HepG2 (cell line): ENCODE data around the gene AP1S3. TPM values are rescaled to one million over a fixed set of nuclear protein-coding genes. Genes with fewer than 3 reads are reported as not detected.

Experiments
- ATAC-seq: fragments of 200-7000 bp; cut with Tn5 transposase; 3 replicates; pipeline ENCODE4 v1.9.1; 2020; ENCODE audit warnings: mild to moderate bottlenecking, moderate library complexity
- BruUV-seq: library from RNA; stranded (reverse); fragments of 400-500 nt; replicated peaks from 2 replicates; lab custom pipeline; 2021; lab: Mats Ljungman, UMichigan
- CTCF ChIA-PET: fragments of 300-600 bp; formaldehyde crosslinking; extraction: SDS; loops from one replicate; lab custom pipeline; 2021; ENCODE audit warnings: low total read pairs, inconsistent platforms, low intra/inter-chr PET ratio; lab: Yijun Ruan, JAX
- POLR2A ChIA-PET: fragments of 350-600 bp; sonication (Branson Sonifier 250); formaldehyde crosslinking; loops from one replicate; lab custom pipeline; 2020; ENCODE audit warnings: antibody characterized with exemption, inconsistent platforms; lab: Yijun Ruan, JAX
- DNase-seq: peaks from one replicate; pipeline ENCODE4 v3.0.0-alpha.2; 2015; ENCODE audit warnings: low spot score
- FAIRE-seq: peaks from 3 replicates; lab custom pipeline; 2011; peaks lifted over from hg19 to GRCh38; lab: Jason Lieb, UNC
- H2AFZ ChIP-seq: one replicate; pipeline ENCODE4 v1.6.1; 2011; ENCODE audit warnings: low read length, inconsistent platforms
- H3K27ac ChIP-seq: fragments of 300-600 bp; 3 replicates; pipeline ENCODE4 v1.8.0; 2011; ENCODE audit warnings: mixed run types, mild to moderate bottlenecking, mixed read lengths, low read length, inconsistent platforms; ENCODE audit not compliant: insufficient read depth; ENCODE audit errors: extremely low read length
- H3K27me3 ChIP-seq, 2 experiments: fragments of 200-600 bp in 1 of 2; 2 replicates in 1 of 2; 3 replicates in 1 of 2; pipeline versions ENCODE4 v1.6.0 to v1.8.0; 2011; ENCODE audit warnings: low read length in 2 of 2, mild to moderate bottlenecking in 2 of 2, moderate library complexity in 2 of 2, inconsistent platforms in 1 of 2; ENCODE audit not compliant: insufficient read depth in 2 of 2, control insufficient read depth in 1 of 2
- H3K36me3 ChIP-seq, 2 experiments: fragments of 200-600 bp in 1 of 2; replicated peaks in 1 of 2; 2 replicates in 1 of 2; 3 replicates in 1 of 2; pipeline versions ENCODE4 v1.5.1 to v1.8.0; 2011; ENCODE audit warnings: low read length in 2 of 2, inconsistent platforms in 1 of 2; ENCODE audit not compliant: insufficient read depth in 2 of 2, control insufficient read depth in 1 of 2
- H3K4me1 ChIP-seq: 2 replicates; pipeline ENCODE4 v1.5.1; 2012; ENCODE audit warnings: low read length, inconsistent platforms; ENCODE audit not compliant: insufficient read depth
- H3K4me2 ChIP-seq: 2 replicates; pipeline ENCODE4 v1.6.0; 2011; ENCODE audit warnings: low read depth, low read length, inconsistent platforms
- H3K4me3 ChIP-seq, 3 experiments: fragments of 200-600 bp in 1 of 3; sonication (generic), shearing (Covaris generic) in 1 of 3; replicated peaks in 1 of 3; 2 replicates each; pipeline ENCODE4 v1.5.1; 2011 to 2016; ENCODE audit warnings: low read length in 3 of 3, inconsistent platforms in 2 of 3, low read depth in 2 of 3, mild to moderate bottlenecking in 2 of 3, control low read depth in 1 of 3, mixed read lengths in 1 of 3; ENCODE audit not compliant: insufficient read depth in 1 of 3
- H3K79me2 ChIP-seq: one replicate; pipeline ENCODE4 v1.6.1; 2011; ENCODE audit warnings: low read length, inconsistent platforms; ENCODE audit not compliant: insufficient read depth
- H3K9ac ChIP-seq: 2 replicates; pipeline ENCODE4 v1.6.0; 2011; ENCODE audit warnings: mild to moderate bottlenecking, low read depth, low read length, inconsistent platforms; ENCODE audit not compliant: insufficient read depth
- H3K9me3 ChIP-seq: 2 replicates; pipeline ENCODE4 v1.5.1; 2012; ENCODE audit warnings: mild to moderate bottlenecking, low read length
- H4K20me1 ChIP-seq: 2 replicates; pipeline ENCODE4 v1.6.0; 2011; ENCODE audit warnings: inconsistent platforms, mild to moderate bottlenecking, low read length, moderate library complexity; ENCODE audit not compliant: insufficient read depth
- CBX1 ChIP-seq: IDR thresholded peaks from one replicate; pipeline ENCODE4 v1.6.1; 2016; ENCODE audit warnings: antibody characterized with exemption, low read depth
- CHD4 ChIP-seq: fragments of 200-600 bp; sonication (generic); IDR thresholded peaks from 2 replicates; pipeline ENCODE4 v1.7.0; 2017; ENCODE audit warnings: mild to moderate bottlenecking, low read length, borderline replicate concordance
- ELF3 ChIP-seq: IDR thresholded peaks from 2 replicates; pipeline ENCODE4 v1.6.1; 2016; ENCODE audit warnings: missing genetic modification reagents, missing compliant biosample characterization
- GABPB1 ChIP-seq: IDR thresholded peaks from 2 replicates; pipeline ENCODE4 v1.6.1; 2016; ENCODE audit warnings: mild to moderate bottlenecking, missing genetic modification reagents, moderate library complexity, missing compliant biosample characterization
- KAT8 ChIP-seq: IDR thresholded peaks from 2 replicates; pipeline ENCODE4 v1.6.1; 2016; ENCODE audit warnings: missing genetic modification reagents, missing compliant biosample characterization
- LCORL ChIP-seq, 2 experiments: fragments of 450-650 bp in 1 of 2; sonication (generic) in 1 of 2; formaldehyde crosslinking in 1 of 2; IDR thresholded peaks; 2 replicates each; pipeline versions ENCODE4 v1.5.0 to v1.6.1; 2017 to 2020; ENCODE audit warnings: antibody characterized with exemption in 1 of 2, missing genetic modification reagents in 1 of 2
- MXD3 ChIP-seq: IDR thresholded peaks from 2 replicates; pipeline ENCODE4 v1.6.1; 2016; ENCODE audit warnings: mild to moderate bottlenecking, missing biosample characterization, missing genetic modification reagents
- NRL ChIP-seq: sonication (generic); formaldehyde crosslinking; IDR thresholded peaks from 2 replicates; pipeline ENCODE4 v1.5.0; 2020; ENCODE audit warnings: missing genetic modification reagents, mild to moderate bottlenecking, moderate library complexity, borderline replicate concordance
- SRSF4 ChIP-seq: fragments of 200-400 bp; formaldehyde crosslinking; IDR thresholded peaks from one replicate; pipeline ENCODE4 v1.6.1; 2018; ENCODE audit warnings: mild to moderate bottlenecking, low read depth, low read length, moderate library complexity; ENCODE audit not compliant: poor library complexity, severe bottlenecking
- TCF7 ChIP-seq: sonication (generic); IDR thresholded peaks from 2 replicates; pipeline ENCODE4 v1.6.1; 2016; ENCODE audit warnings: antibody characterized with exemption, low read depth
- THAP9 ChIP-seq: sonication (generic); formaldehyde crosslinking; IDR thresholded peaks from 2 replicates; pipeline ENCODE4; 2020; ENCODE audit warnings: missing genetic modification reagents, mild to moderate bottlenecking, borderline replicate concordance
- ZNF317 ChIP-seq: sonication (generic); formaldehyde crosslinking; IDR thresholded peaks from 2 replicates; pipeline ENCODE4 v1.5.0; 2020; ENCODE audit warnings: mild to moderate bottlenecking, missing genetic modification reagents
- ZNF816 ChIP-seq: sonication (generic); formaldehyde crosslinking; IDR thresholded peaks from 2 replicates; pipeline ENCODE4 v1.8.0; 2022; ENCODE audit warnings: missing genetic modification reagents, mild to moderate bottlenecking, borderline replicate concordance
- ZNF879 ChIP-seq: sonication (generic); formaldehyde crosslinking; IDR thresholded peaks from 2 replicates; pipeline ENCODE4 v1.8.1; 2023; ENCODE audit warnings: missing genetic modification reagents
- WGBS: methylation state at CpG from one replicate; pipeline ENCODE4 v1.1.6; 2017; ENCODE audit warnings: low lambda C conversion rate; 5-methylcytosine and 5-hydroxymethylcytosine counted together
- in situ Hi-C: cut with HindIII; loops from 2 replicates; pipeline ENCODE4 v1.10.0; 2017; ENCODE audit warnings: low pct_unique_long_range_greater_than_20kb; ENCODE audit not compliant: extremely low pct_ligation_motif_present
- intact Hi-C: fragments of 100-400 bp; cut with micrococcal nuclease; formaldehyde crosslinking; loops from one replicate; pipeline ENCODE4 v1.10.0; 2022; ENCODE audit not compliant: unreplicated experiment
- polyA plus RNA-seq, 8 experiments: library from polyadenylated mRNA; depleted of rRNA in 3 of 8; stranded (reverse) in 7 of 8; unstranded in 1 of 8; fragments of >200 nt; fragmentation: Illumina TruSeq in 4 of 8; extraction: Trizol in 4 of 8; gene quantifications; 2 replicates each; pipeline versions ENCODE4 v1.2.1 to v1.2.3, GENCODE V29; 2011 to 2016; ENCODE audit warnings: low read depth in 4 of 8, missing spikeins in 1 of 8, mixed read lengths in 1 of 8; ENCODE audit not compliant: insufficient read depth in 1 of 8
- total RNA-seq, 5 experiments: library from RNA; depleted of rRNA; stranded (reverse); fragments of >200 nt; fragmentation: Illumina TruSeq; extraction: Trizol; gene quantifications; 2 replicates each; pipeline ENCODE4 v1.2.3, GENCODE V29; 2016; ENCODE audit warnings: low read depth in 1 of 5
- TF ChIP-seq, protein P1 (sequence below): IDR thresholded peaks from 2 replicates; pipeline ENCODE4 v1.6.1; 2016; ENCODE audit warnings: missing genetic modification reagents, missing compliant biosample characterization

The AP1S3 gene
- total and polyA plus RNA-seq, 2 of the 13 experiments (the other 11 are each of a cell fraction or from before 2014, with no cell fraction given): 3.0 to 16.3 TPM

DNA sequence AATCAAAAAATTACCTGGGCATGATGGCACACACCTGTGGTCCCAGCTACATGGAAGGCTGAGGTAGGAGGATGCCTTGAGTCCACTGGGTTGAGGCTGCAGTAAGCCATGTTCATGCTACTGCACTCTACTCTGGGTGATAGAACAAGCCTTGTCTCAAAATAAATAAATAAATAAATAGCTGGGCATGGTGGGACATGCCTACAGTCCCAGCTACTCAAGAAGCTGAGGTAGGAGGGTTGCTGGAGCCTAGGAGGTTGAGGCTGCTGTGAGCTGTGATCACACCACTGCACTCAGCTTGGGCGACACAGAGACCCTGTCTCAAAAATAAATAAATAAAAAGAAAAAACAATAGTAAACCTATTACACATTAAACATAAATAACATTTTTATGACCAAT is 3.0 kb downstream of the AP1S3 start:
- H3K36me3 ChIP-seq: no peaks in the 10 kb centered on the region
- BruUV-seq: no TSS peak
- POLR2A ChIA-PET: interaction anchor here (1.6 kb wide), 1 partner anchor 27 kb away, joined by 3 read pairs; no protein-coding TSS in a partner anchor
- no peak overlapping the region for H3K4me3 ChIP-seq
- DNase-seq (no peak), FAIRE-seq (no peak), ATAC-seq (no peak)
- TF ChIP-seq ZNF816 (CRISPR knock-in tag): no peak
- TF ChIP-seq MXD3 (CRISPR knock-in tag): no peak
- no peak for TF ChIP-seq CHD4
- H3K79me2 ChIP-seq: peaks cover 3% of the 10 kb centered on the region
- H3K4me1 ChIP-seq: peaks cover 33% of the 10 kb centered on the region
- CTCF ChIA-PET: no interaction called here
- 97% methylated on average over 1 of the region's 1 CpG for WGBS
- no peaks in the 10 kb centered on the region for H4K20me1 ChIP-seq
- H3K27ac ChIP-seq: no peak overlapping the region
- in situ Hi-C loops (no loop called here), intact Hi-C loops (no loop called here)
- no peaks in the 10 kb centered on the region for H3K9me3 ChIP-seq
- no peak overlapping the region for H3K4me2 ChIP-seq
- no peak overlapping the region for H3K9ac ChIP-seq
- H3K27me3 ChIP-seq: no peaks in the 10 kb centered on the region; a peak in 1 of 5 replicates
- H2AFZ ChIP-seq: no peak overlapping the region

DNA sequence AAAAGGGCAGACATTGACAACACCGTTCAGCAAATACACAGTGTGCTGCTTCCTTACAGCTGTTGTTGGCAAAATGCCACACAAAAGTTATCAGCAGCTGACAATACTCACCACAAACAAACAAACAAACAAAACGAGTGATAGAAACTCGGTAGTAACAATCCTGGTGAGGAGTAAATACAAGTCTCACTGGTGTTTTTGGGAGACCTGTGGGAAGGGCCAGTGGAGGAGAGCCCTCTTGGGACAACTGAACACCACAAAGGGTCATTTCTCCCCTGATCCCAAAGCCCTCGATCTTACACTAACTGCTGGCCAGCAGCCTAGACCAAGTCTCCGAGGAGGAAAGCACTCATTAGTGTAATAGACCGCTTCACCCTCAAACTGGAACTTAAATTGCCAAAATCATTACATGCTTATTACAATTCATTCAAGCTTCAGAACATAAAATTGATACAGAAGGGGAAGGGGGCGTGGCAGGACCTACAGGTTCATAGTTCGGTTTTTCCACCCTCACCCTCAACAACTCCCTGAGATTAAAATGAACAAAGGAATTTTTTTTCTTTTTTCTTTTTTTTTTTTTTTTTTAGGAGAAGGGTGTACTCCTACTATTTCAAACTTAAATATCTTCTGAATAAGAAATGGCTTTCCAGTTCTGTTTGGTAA is 5.0 kb downstream of the AP1S3 start:
- FAIRE-seq: no peak
- H4K20me1 ChIP-seq: no peaks in the 10 kb centered on the region
- intact Hi-C loops: no loop called here
- TF ChIP-seq CBX1 (no peak), THAP9 (no peak), ZNF879 (CRISPR knock-in tag) (no peak), TCF7 (no peak), NRL (CRISPR knock-in tag) (no peak), LCORL (IDR thresholded peaks at IDR 0.05) (no peak), LCORL (CRISPR knock-in tag; IDR thresholded peaks at IDR 0.05) (no peak), SRSF4 (no peak), ZNF317 (CRISPR knock-in tag) (no peak), KAT8 (no peak), GABPB1 (CRISPR knock-in tag) (no peak), ELF3 (CRISPR knock-in tag) (no peak)
- TF ChIP-seq, protein P1, sequence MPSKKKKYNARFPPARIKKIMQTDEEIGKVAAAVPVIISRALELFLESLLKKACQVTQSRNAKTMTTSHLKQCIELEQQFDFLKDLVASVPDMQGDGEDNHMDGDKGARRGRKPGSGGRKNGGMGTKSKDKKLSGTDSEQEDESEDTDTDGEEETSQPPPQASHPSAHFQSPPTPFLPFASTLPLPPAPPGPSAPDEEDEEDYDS (CRISPR knock-in tag): no peak

More for the DNA sequence above, 5.0 kb downstream of the AP1S3 start:
- H3K9ac ChIP-seq: no peak overlapping the region
- no peak overlapping the region for H3K4me2 ChIP-seq
- no peak overlapping the region for H3K4me3 ChIP-seq
- H3K36me3 ChIP-seq: no peaks in the 10 kb centered on the region
- POLR2A ChIA-PET: no interaction called here
- no peaks in the 10 kb centered on the region for H3K27me3 ChIP-seq
- ATAC-seq: no peak
- BruUV-seq: no TSS peak
- peaks cover 3% of the 10 kb centered on the region for H3K79me2 ChIP-seq
- no peaks in the 10 kb centered on the region for H3K9me3 ChIP-seq
- in situ Hi-C loops: no loop called here
- H2AFZ ChIP-seq: no peak overlapping the region
- CTCF ChIA-PET: no interaction called here
- 87% methylated on average over 8 of the region's 8 CpGs for WGBS
- no peak for DNase-seq
- no peak overlapping the region for H3K27ac ChIP-seq
- H3K4me1 ChIP-seq: peaks cover 33% of the 10 kb centered on the region
